HCT116 (cell line): ENCODE data around the gene CACNA1A.

Source experiments
- ATF3 ChIP-seq: IDR thresholded peaks from 2 replicates; pipeline ENCODE4 v1.6.1; 2012
- CBX3 ChIP-seq: IDR thresholded peaks from 2 replicates; pipeline ENCODE4 v1.6.1; 2012; ENCODE audit warnings: low read depth
- CTCF ChIP-seq, 3 experiments: fragments of 200-600 bp in 1 of 3; sonication (generic) in 1 of 3; IDR thresholded peaks in 2 of 3; conservative IDR thresholded peaks in 1 of 3; 2 replicates each; pipeline ENCODE4 v1.5.1; 2012 to 2017; ENCODE audit warnings: low read depth in 2 of 3, low read length in 2 of 3, antibody characterized with exemption in 1 of 3, borderline replicate concordance in 1 of 3, control low read depth in 1 of 3, mild to moderate bottlenecking in 1 of 3, mixed read lengths in 1 of 3, mixed run types in 1 of 3, moderate library complexity in 1 of 3; ENCODE audit not compliant: insufficient read depth in 1 of 3
- EZH2 ChIP-seq: fragments of 200-600 bp; sonication (generic); IDR thresholded peaks from 2 replicates; pipeline ENCODE4 v1.6.1; 2017; ENCODE audit warnings: antibody characterized with exemption, mixed run types
- MAX ChIP-seq: IDR thresholded peaks from 2 replicates; pipeline ENCODE4 v1.6.1; 2012
- POLR2A ChIP-seq: IDR thresholded peaks from 2 replicates; pipeline ENCODE4 v1.7.0; 2011; ENCODE audit warnings: borderline replicate concordance; ENCODE audit not compliant: insufficient read depth, insufficient read length; ENCODE audit errors: extremely low read depth
- POLR2AphosphoS5 ChIP-seq: IDR thresholded peaks from 2 replicates; pipeline ENCODE4 v1.6.1; 2011; ENCODE audit warnings: mild to moderate bottlenecking, low read depth, low read length, moderate library complexity
- SRF ChIP-seq: IDR thresholded peaks from 2 replicates; pipeline ENCODE4 v1.6.1; 2012; ENCODE audit warnings: low read depth
- YY1 ChIP-seq: IDR thresholded peaks from 2 replicates; pipeline ENCODE4 v1.6.1; 2011; ENCODE audit warnings: low read length, low read depth, moderate library complexity, mild to moderate bottlenecking; ENCODE audit not compliant: insufficient replicate concordance; ENCODE audit errors: extremely low read depth
- TF ChIP-seq, protein P1 (sequence below): IDR thresholded peaks from 2 replicates; pipeline ENCODE4 v1.6.1; 2011; ENCODE audit warnings: mild to moderate bottlenecking, low read length, moderate library complexity; ENCODE audit not compliant: insufficient replicate concordance; ENCODE audit errors: extremely low read depth

GRCh38 chr19:13164343-13165161 is 341.7 kb downstream of the CACNA1A start:
- no peak for TF ChIP-seq YY1
- no peak for TF ChIP-seq MAX
- no peak for TF ChIP-seq POLR2A
- TF ChIP-seq CTCF (IDR thresholded peaks at IDR 0.05 in 2 of 3, conservative IDR thresholded peaks at IDR 0.05 in 1 of 3; ENCODE audit: borderline replicate concordance in 1 of 3, insufficient read depth in 1 of 3, low read depth in 2 of 3, low read length in 2 of 3) = no peak
- TF ChIP-seq CBX3 = no peak
- TF ChIP-seq SRF = no peak
- TF ChIP-seq, protein P1, sequence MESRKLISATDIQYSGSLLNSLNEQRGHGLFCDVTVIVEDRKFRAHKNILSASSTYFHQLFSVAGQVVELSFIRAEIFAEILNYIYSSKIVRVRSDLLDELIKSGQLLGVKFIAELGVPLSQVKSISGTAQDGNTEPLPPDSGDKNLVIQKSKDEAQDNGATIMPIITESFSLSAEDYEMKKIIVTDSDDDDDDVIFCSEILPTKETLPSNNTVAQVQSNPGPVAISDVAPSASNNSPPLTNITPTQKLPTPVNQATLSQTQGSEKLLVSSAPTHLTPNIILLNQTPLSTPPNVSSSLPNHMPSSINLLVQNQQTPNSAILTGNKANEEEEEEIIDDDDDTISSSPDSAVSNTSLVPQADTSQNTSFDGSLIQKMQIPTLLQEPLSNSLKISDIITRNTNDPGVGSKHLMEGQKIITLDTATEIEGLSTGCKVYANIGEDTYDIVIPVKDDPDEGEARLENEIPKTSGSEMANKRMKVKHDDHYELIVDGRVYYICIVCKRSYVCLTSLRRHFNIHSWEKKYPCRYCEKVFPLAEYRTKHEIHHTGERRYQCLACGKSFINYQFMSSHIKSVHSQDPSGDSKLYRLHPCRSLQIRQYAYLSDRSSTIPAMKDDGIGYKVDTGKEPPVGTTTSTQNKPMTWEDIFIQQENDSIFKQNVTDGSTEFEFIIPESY = no peak
- no peak for TF ChIP-seq POLR2AphosphoS5
- no peak for TF ChIP-seq ATF3
- TF ChIP-seq EZH2 = no peak
